GM18505 (cell line): ENCODE results near the gene NUDCD3.

Source experiments
- ATAC-seq: cut with Tn5 transposase; IDR thresholded peaks from one replicate; pipeline ENCODE4 v1.9.1; 2021; ENCODE audit not compliant: unreplicated experiment
- POLR2A ChIP-seq: IDR thresholded peaks from 4 replicates; pipeline ENCODE4 v1.6.1; 2011; ENCODE audit warnings: borderline replicate concordance; ENCODE audit not compliant: insufficient read depth, insufficient read length; ENCODE audit errors: extremely low read depth

NUDCD3 gene

DNA sequence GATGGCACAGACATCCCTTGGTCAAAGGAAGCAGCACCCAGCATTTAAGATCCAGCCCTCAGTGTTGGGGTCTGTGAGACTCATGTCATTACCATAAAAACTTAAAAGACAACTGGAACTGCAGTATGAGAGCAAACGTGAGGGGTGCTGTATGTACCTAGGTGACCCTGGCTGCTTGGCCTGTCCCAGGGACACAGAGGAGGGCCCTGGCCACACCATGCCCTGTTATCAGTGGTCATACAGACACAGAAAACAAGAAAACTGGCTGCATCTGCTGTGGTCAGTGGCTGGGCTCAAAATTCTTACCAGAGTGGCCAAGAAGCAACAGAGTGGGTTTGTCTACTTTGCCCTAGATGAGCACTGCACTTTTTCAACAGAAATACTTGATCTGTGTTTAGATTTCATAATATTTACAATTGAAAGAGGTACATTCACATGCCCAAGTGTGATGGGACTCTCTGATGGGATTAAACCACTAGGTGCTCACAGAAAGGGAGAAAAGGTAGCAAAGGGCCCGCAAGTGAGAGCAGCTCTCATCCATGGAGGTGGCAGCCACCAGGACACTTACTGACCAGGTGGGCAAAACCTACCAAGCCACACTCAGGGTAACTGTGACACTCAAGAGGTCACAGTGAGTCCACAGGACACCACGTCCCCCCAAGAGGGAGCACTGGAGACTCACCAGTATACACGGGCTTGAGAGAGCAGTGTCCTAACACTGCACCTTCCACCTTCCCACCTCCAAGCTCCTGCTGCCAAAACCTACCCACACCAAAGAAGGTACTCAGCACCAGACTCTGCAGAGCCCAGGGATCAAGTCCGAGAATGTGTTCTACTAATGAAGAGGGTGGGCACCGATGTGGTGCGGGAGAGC, 97.0 kb downstream of the NUDCD3 start:
- no peak for ATAC-seq
- TF ChIP-seq POLR2A: no peak

GRCh38 chr7:44392618-44393010, 97.8 kb downstream of the NUDCD3 start:
- no peak for TF ChIP-seq POLR2A
- ATAC-seq: no peak

DNA sequence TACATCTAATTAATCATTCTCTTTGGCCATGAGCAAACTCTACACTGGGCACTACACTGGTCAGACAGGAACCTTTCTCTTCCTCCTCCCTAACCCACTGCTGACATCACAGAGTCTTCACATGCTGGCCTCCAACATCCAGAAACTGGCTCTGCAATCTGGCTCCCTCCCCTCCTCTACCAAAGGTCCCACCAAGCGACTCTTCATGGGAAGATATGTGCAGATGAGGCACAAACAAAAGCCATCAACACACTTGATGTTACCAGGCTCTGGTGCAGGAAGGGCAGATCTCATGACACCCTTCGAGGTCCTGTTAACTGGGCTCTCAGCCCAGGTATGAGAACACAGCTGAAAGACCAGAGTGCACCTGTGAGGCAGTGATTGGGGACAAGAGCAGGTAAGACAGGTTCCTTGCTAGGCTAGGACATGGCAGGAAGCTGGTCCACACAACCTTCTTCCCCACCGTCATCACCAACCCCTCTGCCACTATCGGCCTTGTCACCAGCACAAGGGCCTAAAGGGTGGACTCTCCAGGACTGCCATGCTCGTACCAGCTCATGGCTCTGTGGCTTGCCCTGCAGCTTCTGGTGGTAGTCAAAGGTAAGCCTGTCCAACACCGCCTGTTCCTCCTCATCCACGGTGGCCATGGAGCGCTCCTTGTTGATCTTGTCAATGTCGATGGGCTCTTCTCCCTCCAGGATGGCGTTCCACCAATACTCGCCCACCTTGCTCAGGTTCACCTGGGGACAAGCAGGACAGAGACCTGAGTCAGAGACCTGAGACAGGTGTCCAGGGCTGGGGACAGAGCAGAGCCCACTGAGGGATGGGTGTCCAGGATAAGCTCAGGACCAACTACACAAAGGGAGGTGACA, 98.5 kb downstream of the NUDCD3 start:
- no peak for ATAC-seq
- no peak for TF ChIP-seq POLR2A

DNA sequence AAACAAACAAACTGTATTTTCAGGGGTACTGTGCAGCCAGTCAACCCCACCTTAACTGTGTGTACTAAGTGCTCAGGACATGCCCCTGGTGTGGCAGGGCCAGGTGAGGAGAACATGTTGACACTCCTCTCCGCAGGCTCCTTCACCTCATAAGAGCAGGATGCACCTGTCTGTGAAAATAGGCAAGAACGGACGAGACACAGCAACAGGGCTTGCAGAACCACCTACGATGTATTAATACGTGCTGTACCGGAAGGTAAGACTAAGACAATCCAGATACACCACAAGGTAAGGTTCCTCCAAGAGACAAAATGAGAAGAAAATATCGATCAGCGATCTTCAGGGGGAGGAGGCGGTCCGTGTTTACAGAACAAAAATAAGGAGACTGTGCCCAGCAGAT, 99.3 kb downstream of the NUDCD3 start:
- ATAC-seq: no peak
- no peak for TF ChIP-seq POLR2A

DNA sequence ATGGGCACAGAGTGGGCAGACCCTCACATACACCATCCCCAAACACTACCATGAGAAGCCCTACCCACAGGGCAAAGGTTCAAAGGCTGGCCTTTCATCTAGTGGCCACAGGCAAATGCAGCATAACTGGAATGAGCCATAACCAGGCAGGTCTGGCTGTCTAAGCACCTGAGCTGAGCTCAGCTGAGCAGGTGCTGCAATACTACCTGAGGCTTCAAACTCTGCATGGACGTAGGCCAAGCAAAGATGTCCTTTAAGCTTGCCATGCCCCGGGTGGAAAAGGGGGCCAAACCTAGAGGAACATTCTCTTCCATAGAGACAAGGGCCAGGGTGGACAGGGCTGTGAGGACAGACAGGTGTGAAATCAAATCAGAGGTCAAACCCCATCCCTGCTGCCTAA, 99.8 kb downstream of the NUDCD3 start:
- TF ChIP-seq POLR2A: no peak
- no peak for ATAC-seq

DNA sequence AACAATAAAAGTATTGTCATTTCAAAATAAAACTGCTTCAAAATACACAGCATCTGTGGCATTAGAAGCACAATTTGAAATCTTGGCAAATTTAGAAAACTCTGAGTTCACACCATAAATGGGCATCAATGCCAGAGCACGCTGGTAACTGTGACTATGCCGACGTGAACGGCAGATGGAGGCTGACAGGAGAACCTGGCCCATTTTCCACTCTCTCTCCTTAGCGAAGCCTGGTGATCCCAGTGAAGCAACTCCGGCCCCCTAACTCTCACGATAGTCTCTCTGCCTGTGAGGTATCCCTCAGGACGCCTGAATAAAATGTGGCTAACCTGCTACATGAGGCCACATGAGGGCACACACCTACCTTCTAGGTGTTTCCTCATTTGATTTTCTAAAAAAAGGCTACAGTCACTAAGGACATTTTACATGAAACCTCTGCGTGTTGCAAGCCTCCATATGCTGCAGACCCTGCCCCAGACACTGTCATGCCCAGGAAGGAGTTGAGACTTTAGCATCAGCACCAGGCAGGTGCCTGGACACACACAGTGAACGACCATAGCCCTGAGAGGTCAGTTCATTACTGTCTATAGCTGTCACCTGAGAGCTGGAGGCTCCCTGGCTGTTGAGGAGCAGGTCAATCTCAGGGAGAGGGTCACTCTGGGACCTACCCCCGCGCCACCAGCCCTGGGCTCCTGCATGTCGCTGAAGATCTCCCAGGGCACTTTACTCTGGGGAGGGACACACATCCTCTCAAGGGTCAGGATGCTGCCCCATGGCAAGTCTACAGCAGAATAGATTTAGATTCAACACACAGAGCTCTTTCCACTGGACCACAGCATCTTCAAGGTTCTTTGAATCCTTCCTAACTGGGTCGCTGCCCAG, 102.1 kb downstream of the NUDCD3 start:
- no peak for TF ChIP-seq POLR2A
- ATAC-seq: no peak

DNA sequence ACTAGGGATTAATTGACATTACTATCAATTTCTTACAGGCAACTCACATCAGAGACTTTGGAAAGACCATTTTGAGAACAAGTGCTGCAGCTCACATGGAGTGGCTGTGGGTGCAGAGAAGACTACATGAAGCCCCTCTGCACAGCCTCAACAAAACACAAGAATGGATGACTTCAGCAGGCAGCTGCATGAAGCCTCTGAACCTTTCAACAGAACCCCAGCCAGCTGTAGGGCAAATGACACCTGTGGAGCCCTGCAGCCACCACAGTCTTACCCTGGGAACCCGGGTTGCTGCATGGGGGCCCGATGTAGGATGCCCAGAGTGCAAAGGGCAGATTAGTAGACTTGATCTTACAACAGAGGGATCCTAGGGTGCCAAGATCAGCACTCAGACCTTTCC, 103.1 kb downstream of the NUDCD3 start:
- ATAC-seq: no peak
- no peak for TF ChIP-seq POLR2A

- ATAC-seq: no peak
- TF ChIP-seq POLR2A: no peak
Observed at GRCh38 chr7:44386139-44386913, 104.1 kb downstream of the NUDCD3 start.

GRCh38 chr7:44385434-44386138, 104.9 kb downstream of the NUDCD3 start:
- no peak for TF ChIP-seq POLR2A
- ATAC-seq: no peak

DNA sequence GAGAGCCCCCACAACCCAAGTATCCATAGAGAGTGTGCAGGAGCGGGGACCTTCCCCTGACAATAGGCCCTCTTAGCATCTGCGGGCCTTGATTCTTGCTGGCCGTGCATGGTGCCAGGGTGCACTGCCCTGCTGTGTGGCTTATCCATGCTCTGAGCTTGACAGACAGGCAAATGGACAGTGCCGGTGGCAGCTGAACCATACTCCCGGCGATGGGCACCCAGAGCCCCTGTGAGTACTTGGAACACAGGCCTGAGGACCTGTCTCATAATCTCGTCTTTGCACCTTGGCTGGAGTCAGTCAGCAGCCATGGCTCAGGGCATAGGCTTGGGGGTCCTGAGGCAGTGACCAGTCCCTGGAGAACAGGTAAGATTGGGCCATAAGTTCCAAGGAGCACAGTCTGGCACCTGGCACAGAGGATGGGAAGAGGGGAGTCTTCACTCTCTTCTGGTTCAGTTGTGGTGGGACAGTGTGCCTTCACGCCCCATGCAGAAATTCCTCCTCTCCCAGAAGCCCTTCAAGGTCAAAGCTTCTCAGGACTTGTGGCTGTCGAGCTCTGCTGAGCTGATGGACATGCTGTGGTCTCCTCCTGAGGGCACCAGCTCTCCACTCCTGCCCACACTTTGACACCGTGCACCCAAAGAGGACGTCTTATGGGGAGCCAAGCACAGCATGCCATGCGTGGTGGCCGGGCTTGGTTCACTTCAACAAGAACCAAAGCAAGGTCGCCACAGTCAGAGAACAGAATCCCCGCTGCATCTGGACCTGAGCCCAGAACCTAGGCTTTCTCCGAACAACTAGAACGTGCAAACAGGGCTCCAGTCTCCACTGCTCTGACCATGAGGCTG, 105.6 kb downstream of the NUDCD3 start:
- TF ChIP-seq POLR2A: no peak
- ATAC-seq: no peak

DNA sequence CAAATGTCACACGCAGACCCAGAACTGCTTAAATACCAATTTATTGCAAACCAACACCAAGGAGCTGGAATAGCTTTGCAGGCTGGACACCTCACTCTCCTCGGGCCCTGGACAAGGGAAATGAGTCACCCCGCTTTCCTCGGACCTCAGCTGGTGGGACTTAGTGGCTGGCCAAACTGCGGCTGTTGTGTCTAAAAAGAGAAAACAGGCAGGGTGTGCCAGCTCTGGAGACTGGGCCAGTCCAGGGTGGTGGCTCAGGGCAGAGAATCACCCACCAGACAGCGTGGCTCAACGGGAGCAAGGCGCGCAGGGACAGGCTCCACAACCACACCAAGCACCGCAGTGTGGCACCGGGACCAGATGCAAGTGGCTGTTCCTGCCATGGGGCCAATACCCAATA, 106.9 kb downstream of the NUDCD3 start:
- no peak for ATAC-seq
- no peak for TF ChIP-seq POLR2A
